ENCODE data around the gene PBX1.

Gene PBX1

GRCh38 chr1:164785841-164786534 lies 227.0 kb downstream of the PBX1 start:
- TF ChIP-seq, protein P1, sequence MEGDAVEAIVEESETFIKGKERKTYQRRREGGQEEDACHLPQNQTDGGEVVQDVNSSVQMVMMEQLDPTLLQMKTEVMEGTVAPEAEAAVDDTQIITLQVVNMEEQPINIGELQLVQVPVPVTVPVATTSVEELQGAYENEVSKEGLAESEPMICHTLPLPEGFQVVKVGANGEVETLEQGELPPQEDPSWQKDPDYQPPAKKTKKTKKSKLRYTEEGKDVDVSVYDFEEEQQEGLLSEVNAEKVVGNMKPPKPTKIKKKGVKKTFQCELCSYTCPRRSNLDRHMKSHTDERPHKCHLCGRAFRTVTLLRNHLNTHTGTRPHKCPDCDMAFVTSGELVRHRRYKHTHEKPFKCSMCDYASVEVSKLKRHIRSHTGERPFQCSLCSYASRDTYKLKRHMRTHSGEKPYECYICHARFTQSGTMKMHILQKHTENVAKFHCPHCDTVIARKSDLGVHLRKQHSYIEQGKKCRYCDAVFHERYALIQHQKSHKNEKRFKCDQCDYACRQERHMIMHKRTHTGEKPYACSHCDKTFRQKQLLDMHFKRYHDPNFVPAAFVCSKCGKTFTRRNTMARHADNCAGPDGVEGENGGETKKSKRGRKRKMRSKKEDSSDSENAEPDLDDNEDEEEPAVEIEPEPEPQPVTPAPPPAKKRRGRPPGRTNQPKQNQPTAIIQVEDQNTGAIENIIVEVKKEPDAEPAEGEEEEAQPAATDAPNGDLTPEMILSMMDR (conservative IDR thresholded peaks at IDR 0.05; ENCODE audit: low read depth), result no peak
- ChIA-PET POLR2A (ENCODE audit: low non-redundant PET) (no interaction called here), CTCF (interaction anchor here (1.2 kb wide), 1 partner anchor 619 kb away, joined by 5 read pairs; no protein-coding TSS in a partner anchor)
- H3K27ac ChIP-seq, result peak overlapping the region; percentile 75
- no peak for DNase-seq (ENCODE audit: low spot score)

GRCh38 chr1:164786980-164787833 lies 228.2 kb downstream of the PBX1 start:
- POLR2A ChIA-PET (ENCODE audit: low non-redundant PET), result interaction anchor here (1.1 kb wide), 1 partner anchor 127 kb away, joined by 5 read pairs; no protein-coding TSS in a partner anchor
- TF ChIP-seq, protein P1 (conservative IDR thresholded peaks at IDR 0.05; ENCODE audit: low read depth), result peak; percentile 89
- DNase-seq (ENCODE audit: low spot score), result peak; percentile 81
- H3K27ac ChIP-seq, result peak overlapping the region; percentile 79
- CTCF ChIA-PET, result interaction anchor here (0.6 to 2.3 kb wide), 21 partner anchors 12 to 1251 kb away, joined by 3 to 12 read pairs (median 3); partner anchors contain the start of gene PBX1

GRCh38 chr1:164787834-164788231 lies 228.8 kb downstream of the PBX1 start:
- POLR2A ChIA-PET (ENCODE audit: low non-redundant PET), result interaction anchor here (1.1 kb wide), 1 partner anchor 127 kb away, joined by 5 read pairs; no protein-coding TSS in a partner anchor
- TF ChIP-seq, protein P1 (conservative IDR thresholded peaks at IDR 0.05; ENCODE audit: low read depth), result no peak
- DNase-seq (ENCODE audit: low spot score), result peak; percentile 34
- CTCF ChIA-PET, result interaction anchor here (0.6 to 2.3 kb wide), 18 partner anchors 12 to 1252 kb away, joined by 3 to 12 read pairs (median 3); partner anchors contain the start of gene PBX1
- H3K27ac ChIP-seq, result peak overlapping the region; percentile 79

- CTCF ChIA-PET, result interaction anchor here (0.8 kb wide), 1 partner anchor 171 kb away, joined by 3 read pairs; no protein-coding TSS in a partner anchor
- POLR2A ChIA-PET (ENCODE audit: low non-redundant PET), result no interaction called here
- no peak for DNase-seq (ENCODE audit: low spot score)
- TF ChIP-seq, protein P1 (conservative IDR thresholded peaks at IDR 0.05; ENCODE audit: low read depth), result no peak
- no peak overlapping the region for H3K27ac ChIP-seq
Observed at GRCh38 chr1:164790081-164790480, 231.1 kb downstream of the PBX1 start.

DNA sequence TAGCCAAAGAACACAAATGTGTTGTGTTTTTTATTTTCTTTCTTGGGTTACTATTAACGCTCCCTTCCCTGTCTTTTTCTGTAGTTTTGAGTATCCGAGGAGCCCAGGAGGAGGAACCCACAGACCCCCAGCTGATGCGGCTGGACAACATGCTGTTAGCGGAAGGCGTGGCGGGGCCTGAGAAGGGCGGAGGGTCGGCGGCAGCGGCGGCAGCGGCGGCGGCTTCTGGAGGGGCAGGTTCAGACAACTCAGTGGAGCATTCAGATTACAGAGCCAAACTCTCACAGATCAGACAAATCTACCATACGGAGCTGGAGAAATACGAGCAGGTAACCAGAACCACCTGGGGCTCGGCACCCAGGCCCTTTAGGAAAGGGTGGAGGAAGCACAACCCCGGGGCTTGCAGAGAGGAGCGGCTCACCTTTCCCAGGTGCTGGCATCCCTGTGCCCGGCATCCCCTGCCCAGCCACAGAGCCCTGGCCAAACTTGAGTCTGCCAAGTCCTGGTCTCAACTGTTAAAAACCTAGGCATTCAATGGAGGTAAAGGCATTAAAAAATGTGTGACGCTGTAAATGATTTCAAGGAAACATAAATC lies 233.5 kb downstream of the PBX1 start:
- ChIA-PET CTCF (no interaction called here), POLR2A (ENCODE audit: low non-redundant PET) (no interaction called here)
- no peak overlapping the region for H3K27ac ChIP-seq
- TF ChIP-seq, protein P1 (conservative IDR thresholded peaks at IDR 0.05; ENCODE audit: low read depth), result no peak
- DNase-seq (ENCODE audit: low spot score), result no peak

GRCh38 chr1:164794356-164794755 lies 235.4 kb downstream of the PBX1 start:
- DNase-seq (ENCODE audit: low spot score), result peak; percentile 80
- POLR2A ChIA-PET (ENCODE audit: low non-redundant PET), result no interaction called here
- CTCF ChIA-PET, result interaction anchor here (0.7 kb wide), 1 partner anchor 279 kb away, joined by 3 read pairs; no protein-coding TSS in a partner anchor
- H3K27ac ChIP-seq, result no peak overlapping the region
- TF ChIP-seq, protein P1 (conservative IDR thresholded peaks at IDR 0.05; ENCODE audit: low read depth), result no peak
